GM13977 (cell line): ENCODE results near the gene EPM2AIP1.
A peak's percentile ranks its signal among the peaks of the same experiment; 100 is the strongest.
"Not testable (repeated sequence)": the region's sequence is repeated elsewhere in the genome, so short reads cannot be mapped to it uniquely, and the experiment has no call there.

Experiments
- DNase-seq: peaks from one replicate; pipeline ENCODE4 v3.0.0; 2012; ENCODE audit warnings: low spot score
- CTCF ChIP-seq: IDR thresholded peaks from 2 replicates; pipeline ENCODE4 v1.5.1; 2012; ENCODE audit warnings: mild to moderate bottlenecking, control low read depth; ENCODE audit not compliant: insufficient read depth; ENCODE audit errors: extremely low read depth, missing control alignments
- in situ Hi-C: fragments of 300-500 bp; cut with MboI; formaldehyde crosslinking; loops from one replicate; pipeline ENCODE4 v1.12.0; 2022; ENCODE audit warnings: low sequenced_read_pairs, low pct_unique_long_range_greater_than_20kb, mixed read lengths, inconsistent platforms; ENCODE audit not compliant: unreplicated experiment

The EPM2AIP1 gene

GRCh38 chr3:36956155-36956554 is 36.8 kb downstream of the EPM2AIP1 start:
- in situ Hi-C loops: loop anchor here (10.0 kb wide), 1 partner anchor 231 kb away; no protein-coding TSS in a partner anchor
- DNase-seq: no peak
- no peak for TF ChIP-seq CTCF

- in situ Hi-C loops: loop anchor here (10.0 kb wide), 1 partner anchor 230 kb away; no protein-coding TSS in a partner anchor
- TF ChIP-seq CTCF: no peak
Measured at GRCh38 chr3:36954452-36955134, 38.3 kb downstream of the EPM2AIP1 start.

GRCh38 chr3:36947814-36948213 is 45.1 kb downstream of the EPM2AIP1 start:
- DNase-seq, in situ Hi-C loops: not testable (repeated sequence)

More at GRCh38 chr3:36954452-36955134, 38.3 kb downstream of the EPM2AIP1 start:
- DNase-seq: no peak

- in situ Hi-C loops: no loop called here
- TF ChIP-seq CTCF: no peak
- no peak for DNase-seq
Measured at GRCh38 chr3:36945333-36945980, 47.5 kb downstream of the EPM2AIP1 start.

GRCh38 chr3:36944641-36945270 is 48.2 kb downstream of the EPM2AIP1 start, which contains the start of gene TRANK1:
Gene TRANK1 (minus strand): TSS chr3:36945054. CDS start chr3:36944809, 245 bp downstream.
- TF ChIP-seq CTCF: no peak
- in situ Hi-C loops: no loop called here
- peak; percentile 80 for DNase-seq

GRCh38 chr3:36944012-36944640 is 48.8 kb downstream of the EPM2AIP1 start:
- TF ChIP-seq CTCF: no peak
- in situ Hi-C loops: no loop called here
- DNase-seq: peak; percentile 74

- no peak for DNase-seq
- no peak for TF ChIP-seq CTCF
- in situ Hi-C loops: no loop called here
Measured at GRCh38 chr3:36943601-36944000, 49.3 kb downstream of the EPM2AIP1 start.
